Progenitor cell of endocrine pancreas (in vitro differentiated cells): ENCODE results near the gene SLC6A4. TPM values are rescaled to one million over a fixed set of nuclear protein-coding genes. Genes with fewer than 3 reads are reported as not detected.

Experiments
- DNase-seq: peaks from one replicate; pipeline ENCODE4 v3.0.0; 2021; ENCODE audit warnings: low spot score; ENCODE audit not compliant: unreplicated experiment
- H3K27ac Mint-ChIP-seq: 2 replicates; pipeline ENCODE4 v1.8.0; 2021; ENCODE audit warnings: mild to moderate bottlenecking, moderate library complexity, mixed read lengths
- H3K27me3 Mint-ChIP-seq: 2 replicates; pipeline ENCODE4 v1.8.0; 2021; ENCODE audit warnings: mixed read lengths
- H3K36me3 Mint-ChIP-seq: 2 replicates; pipeline ENCODE4 v1.8.0; 2022; ENCODE audit warnings: mixed read lengths; ENCODE audit not compliant: insufficient read depth
- H3K4me1 Mint-ChIP-seq: 2 replicates; pipeline ENCODE4 v1.8.0; 2021; ENCODE audit warnings: low read depth, mixed read lengths
- H3K4me3 Mint-ChIP-seq: 2 replicates; pipeline ENCODE4 v1.8.0; 2021; ENCODE audit warnings: low read depth, mild to moderate bottlenecking, moderate library complexity, mixed read lengths
- H3K9me3 Mint-ChIP-seq: 2 replicates; pipeline ENCODE4 v1.8.0; 2021; ENCODE audit warnings: low read depth, mixed read lengths
- total RNA-seq: library from RNA; stranded (reverse); gene quantifications from 2 replicates; pipeline ENCODE4 v1.2.1, GENCODE V29; 2021
- TF ChIP-seq, protein P1 (sequence below): fragments of 200-600 bp; sonication (generic); IDR thresholded peaks from one replicate; pipeline ENCODE4 v1.5.0; 2021; ENCODE audit warnings: antibody characterized with exemption, mild to moderate bottlenecking; ENCODE audit not compliant: unreplicated experiment

SLC6A4 gene
- total RNA-seq, 1 donor from 2014 or later, result 0.96 TPM

DNA sequence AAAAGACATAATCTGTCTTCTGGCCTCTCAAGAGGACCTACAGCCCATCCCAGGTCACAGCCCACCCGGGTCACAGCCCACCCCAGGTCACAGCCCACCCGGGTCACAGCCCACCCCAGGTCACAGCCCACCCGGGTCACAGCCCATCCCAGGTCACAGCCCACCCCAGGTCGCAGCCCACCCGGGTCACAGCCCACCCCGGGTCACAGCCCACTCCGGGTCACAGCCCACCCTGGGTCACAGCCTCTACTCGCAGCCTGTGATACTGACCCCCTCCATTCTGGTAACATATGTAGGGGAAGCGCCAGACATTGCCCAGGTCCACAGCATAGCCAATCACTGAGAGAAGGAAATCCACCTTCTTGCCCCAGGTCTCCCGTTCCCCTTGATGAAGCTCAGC lies 14.2 kb downstream of the SLC6A4 start:
- Mint-ChIP-seq H3K9me3 (no peaks in the 10 kb centered on the region), H3K4me1 (peaks cover 31% of the 10 kb centered on the region), H3K27me3 (peaks cover 32% of the 10 kb centered on the region), H3K4me3 (no peak overlapping the region), H3K27ac (no peak overlapping the region), H3K36me3 (no peaks in the 10 kb centered on the region)
- TF ChIP-seq, protein P1, sequence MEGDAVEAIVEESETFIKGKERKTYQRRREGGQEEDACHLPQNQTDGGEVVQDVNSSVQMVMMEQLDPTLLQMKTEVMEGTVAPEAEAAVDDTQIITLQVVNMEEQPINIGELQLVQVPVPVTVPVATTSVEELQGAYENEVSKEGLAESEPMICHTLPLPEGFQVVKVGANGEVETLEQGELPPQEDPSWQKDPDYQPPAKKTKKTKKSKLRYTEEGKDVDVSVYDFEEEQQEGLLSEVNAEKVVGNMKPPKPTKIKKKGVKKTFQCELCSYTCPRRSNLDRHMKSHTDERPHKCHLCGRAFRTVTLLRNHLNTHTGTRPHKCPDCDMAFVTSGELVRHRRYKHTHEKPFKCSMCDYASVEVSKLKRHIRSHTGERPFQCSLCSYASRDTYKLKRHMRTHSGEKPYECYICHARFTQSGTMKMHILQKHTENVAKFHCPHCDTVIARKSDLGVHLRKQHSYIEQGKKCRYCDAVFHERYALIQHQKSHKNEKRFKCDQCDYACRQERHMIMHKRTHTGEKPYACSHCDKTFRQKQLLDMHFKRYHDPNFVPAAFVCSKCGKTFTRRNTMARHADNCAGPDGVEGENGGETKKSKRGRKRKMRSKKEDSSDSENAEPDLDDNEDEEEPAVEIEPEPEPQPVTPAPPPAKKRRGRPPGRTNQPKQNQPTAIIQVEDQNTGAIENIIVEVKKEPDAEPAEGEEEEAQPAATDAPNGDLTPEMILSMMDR, result no peak
- DNase-seq, result no peak

DNA sequence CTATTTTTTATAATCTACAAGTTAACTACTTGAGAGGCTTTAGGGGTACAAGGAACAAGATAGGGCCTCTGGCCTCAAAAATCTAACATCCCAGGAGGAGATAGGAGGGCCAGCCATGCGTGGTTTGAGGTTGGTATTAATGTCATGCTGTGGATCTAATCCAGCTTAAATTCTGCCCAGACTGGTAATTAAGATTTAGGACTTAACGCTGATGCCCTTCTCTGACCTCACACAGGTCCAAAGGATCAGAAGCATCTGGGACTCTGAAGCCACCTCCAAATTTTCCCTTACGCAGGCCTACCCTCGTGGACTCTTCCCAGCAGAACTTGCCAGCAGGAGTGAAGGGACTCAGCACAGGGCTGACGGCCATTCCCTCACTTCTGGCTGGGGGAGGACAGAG lies 15.1 kb downstream of the SLC6A4 start:
- Mint-ChIP-seq H3K36me3 (no peaks in the 10 kb centered on the region), H3K4me1 (peaks cover 23% of the 10 kb centered on the region)

DNA sequence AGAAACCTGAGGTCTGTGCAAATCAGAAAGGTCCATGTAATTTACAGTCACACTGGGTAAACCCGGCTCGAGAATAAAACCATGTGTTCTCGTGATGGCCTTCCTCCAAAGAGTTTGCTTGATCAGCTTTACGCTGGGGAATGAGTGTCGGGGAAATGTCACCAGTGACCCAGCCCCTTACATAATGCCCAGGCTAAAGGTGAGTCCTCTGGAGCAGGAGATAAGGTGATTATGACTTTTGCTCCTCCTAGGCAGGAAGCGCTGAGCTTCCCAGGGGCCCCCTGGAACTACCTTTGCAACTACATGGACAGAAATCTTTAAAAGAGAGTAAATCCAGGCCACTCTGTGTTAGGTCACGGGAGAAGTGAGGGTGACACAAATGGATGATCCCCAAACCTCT lies 15.7 kb downstream of the SLC6A4 start:
- Mint-ChIP-seq H3K36me3 (no peaks in the 10 kb centered on the region), H3K27me3 (peaks cover 25% of the 10 kb centered on the region), H3K27ac (no peak overlapping the region), H3K4me1 (peaks cover 22% of the 10 kb centered on the region), H3K4me3 (no peak overlapping the region), H3K9me3 (no peaks in the 10 kb centered on the region)
- DNase-seq, result no peak
- TF ChIP-seq, protein P1, result no peak

More for the DNA sequence above, 15.1 kb downstream of the SLC6A4 start:
- no peak overlapping the region for H3K27ac Mint-ChIP-seq
- TF ChIP-seq, protein P1, result no peak
- H3K9me3 Mint-ChIP-seq, result no peaks in the 10 kb centered on the region
- H3K4me3 Mint-ChIP-seq, result no peak overlapping the region
- peaks cover 25% of the 10 kb centered on the region for H3K27me3 Mint-ChIP-seq
- DNase-seq, result no peak

DNA sequence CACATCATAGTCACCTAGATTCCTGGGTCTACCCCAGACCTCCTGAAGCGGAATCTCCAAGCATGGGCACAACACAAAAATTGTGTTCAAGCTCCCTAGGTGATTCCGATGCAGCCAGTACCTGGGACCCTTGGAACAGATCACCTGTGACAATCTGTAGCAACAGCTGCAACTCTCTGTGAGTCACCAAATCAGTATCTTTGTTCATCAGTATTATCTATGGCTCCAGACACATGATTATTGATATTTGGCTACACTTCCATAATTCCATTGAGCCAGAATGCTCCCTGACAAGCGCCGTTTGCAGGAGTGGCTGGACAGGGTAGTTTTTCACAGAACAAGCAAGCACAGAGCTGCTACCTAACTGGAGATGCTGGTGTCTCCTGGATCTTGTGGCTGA lies 16.2 kb downstream of the SLC6A4 start:
- no peak overlapping the region for H3K4me3 Mint-ChIP-seq
- TF ChIP-seq, protein P1, result no peak
- H3K9me3 Mint-ChIP-seq, result no peaks in the 10 kb centered on the region
- no peak for DNase-seq
- H3K4me1 Mint-ChIP-seq, result peaks cover 18% of the 10 kb centered on the region
- no peak overlapping the region for H3K27ac Mint-ChIP-seq
- H3K36me3 Mint-ChIP-seq, result no peaks in the 10 kb centered on the region
- H3K27me3 Mint-ChIP-seq, result peaks cover 22% of the 10 kb centered on the region

DNA sequence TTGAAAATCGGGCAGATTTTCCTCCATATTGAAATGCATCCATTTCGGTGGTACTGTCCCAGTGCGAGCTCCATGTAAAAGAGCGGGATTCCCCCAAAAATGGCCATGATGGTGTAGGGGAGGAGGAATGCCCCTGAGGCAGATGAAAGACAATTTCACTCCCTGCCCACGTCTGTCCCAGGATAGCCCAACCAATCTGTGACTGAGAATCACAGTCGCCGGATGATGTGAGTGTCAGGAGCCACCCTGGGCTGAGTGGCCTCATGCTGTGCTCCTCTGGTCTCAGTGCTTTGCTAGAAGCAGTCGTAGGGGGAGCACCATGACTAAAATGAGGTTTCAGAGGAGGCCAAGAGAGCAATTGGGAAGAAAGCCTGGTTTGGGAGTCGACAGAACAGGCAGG lies 16.7 kb downstream of the SLC6A4 start:
- H3K36me3 Mint-ChIP-seq, result no peaks in the 10 kb centered on the region
- H3K4me3 Mint-ChIP-seq, result no peak overlapping the region
- H3K27ac Mint-ChIP-seq, result no peak overlapping the region
- no peak for DNase-seq
- TF ChIP-seq, protein P1, result no peak
- H3K4me1 Mint-ChIP-seq, result peaks cover 18% of the 10 kb centered on the region
- peaks cover 22% of the 10 kb centered on the region for H3K27me3 Mint-ChIP-seq
- H3K9me3 Mint-ChIP-seq, result no peaks in the 10 kb centered on the region
